GM23338 (cell line): ENCODE measurements around the gene JAKMIP3. TPM values are rescaled to one million over a fixed set of nuclear protein-coding genes. Genes with fewer than 3 reads are reported as not detected.

Experiments used
- CREB1 ChIP-seq: fragments of 250-450 bp; sonication (Bioruptor Pico); IDR thresholded peaks from 2 replicates; pipeline ENCODE4 v1.5.0; 2020; ENCODE audit warnings: low read depth, mild to moderate bottlenecking, moderate library complexity
- CTCF ChIP-seq, 2 experiments: fragments of 200-600 bp in 1 of 2; sonication (generic) in 1 of 2; conservative IDR thresholded peaks; 2 replicates each; pipeline versions ENCODE4 v1.5.1 to v1.6.1; 2016 to 2017; ENCODE audit warnings: antibody characterized with exemption in 2 of 2, low read depth in 2 of 2, mild to moderate bottlenecking in 2 of 2, moderate library complexity in 1 of 2
- EZH2 ChIP-seq: fragments of 200-600 bp; sonication (generic); IDR thresholded peaks from one replicate; pipeline ENCODE4 v1.8.0; 2017; ENCODE audit warnings: antibody characterized with exemption, mild to moderate bottlenecking, low read depth; ENCODE audit not compliant: unreplicated experiment
- JUNB ChIP-seq: IDR thresholded peaks from one replicate; pipeline ENCODE4 v1.6.1; 2016; ENCODE audit warnings: antibody characterized with exemption; ENCODE audit not compliant: unreplicated experiment
- ZNF114 ChIP-seq: fragments of 250-450 bp; sonication (Bioruptor Pico); IDR thresholded peaks from 2 replicates; pipeline ENCODE4 v1.5.0; 2020; ENCODE audit warnings: mild to moderate bottlenecking, moderate library complexity
- ZNF462 ChIP-seq: fragments of 250-450 bp; sonication (Bioruptor Pico); IDR thresholded peaks from 2 replicates; pipeline ENCODE4 v1.5.0; 2020; ENCODE audit warnings: mild to moderate bottlenecking, moderate library complexity
- polyA plus RNA-seq: library from polyadenylated mRNA; unstranded; fragments of >200 nt; fragmentation: Nextera tagmentation; extraction: Ambion mirVana; gene quantifications from 2 replicates; pipeline ENCODE4 v1.2.1, GENCODE V29; 2016
- total RNA-seq: library from RNA; depleted of rRNA; stranded (reverse); fragments of >200 nt; shearing (Covaris generic); gene quantifications from 2 replicates; pipeline ENCODE4 v1.2.3, GENCODE V29; 2014

Gene JAKMIP3
- total and polyA plus RNA-seq, 2 experiments from 2014 or later, result 0.87 to 1.2 TPM

- no peak for TF ChIP-seq ZNF462 (CRISPR knock-in tag)
- no peak for TF ChIP-seq JUNB
- TF ChIP-seq CTCF (conservative IDR thresholded peaks at IDR 0.05; ENCODE audit: low read depth in 2 of 2), result no peak
- no peak for TF ChIP-seq EZH2
- no peak for TF ChIP-seq CREB1
- no peak for TF ChIP-seq ZNF114 (CRISPR knock-in tag)
Observed at GRCh38 chr10:132098539-132099388, 33.0 kb downstream of the JAKMIP3 start (continued).
